RCC 7860 (cell line): ENCODE data around the gene GRIK4.
"Not testable (repeated sequence)": the region's sequence is repeated elsewhere in the genome, so short reads cannot be mapped to it uniquely, and the experiment has no call there.

Source experiments
- DNase-seq: peaks from one replicate; pipeline ENCODE4 v3.0.0-alpha.2; 2015; ENCODE audit warnings: low spot score
- FAIRE-seq: peaks from 2 replicates; lab custom pipeline; 2012; peaks lifted over from hg19 to GRCh38; lab: Jason Lieb, UNC

Gene GRIK4

GRCh38 chr11:120571476-120571875, 59.9 kb downstream of the GRIK4 start:
- FAIRE-seq (no peak), DNase-seq (no peak)

GRCh38 chr11:120573756-120574354, 62.3 kb downstream of the GRIK4 start:
- DNase-seq (no peak), FAIRE-seq (no peak)

- no peak for FAIRE-seq
These were observed 63.3 kb downstream of the GRIK4 start for GRCh38 chr11:120574876-120575275.

GRCh38 chr11:120575461-120575860, 63.9 kb downstream of the GRIK4 start:
- FAIRE-seq: no peak
- no peak for DNase-seq

More at GRCh38 chr11:120574876-120575275, 63.3 kb downstream of the GRIK4 start:
- DNase-seq: no peak

- DNase-seq: no peak
- FAIRE-seq: no peak
These were observed 65.1 kb downstream of the GRIK4 start for GRCh38 chr11:120576606-120577005.

- no peak for DNase-seq
These were observed 65.5 kb downstream of the GRIK4 start for GRCh38 chr11:120577041-120577440.

GRCh38 chr11:120577624-120578363, 66.2 kb downstream of the GRIK4 start:
- DNase-seq (no peak), FAIRE-seq (no peak)

More at GRCh38 chr11:120577041-120577440, 65.5 kb downstream of the GRIK4 start:
- no peak for FAIRE-seq

- FAIRE-seq (no peak), DNase-seq (no peak)
These were observed 67.1 kb downstream of the GRIK4 start for GRCh38 chr11:120578596-120579154.

GRCh38 chr11:120579611-120580031, 68.1 kb downstream of the GRIK4 start:
- FAIRE-seq: no peak
- DNase-seq: no peak

- DNase-seq (no peak), FAIRE-seq (no peak)
These were observed 69.8 kb downstream of the GRIK4 start for GRCh38 chr11:120581313-120581712.

GRCh38 chr11:120582535-120582934, 71.0 kb downstream of the GRIK4 start:
- DNase-seq, FAIRE-seq: not testable (repeated sequence)

GRCh38 chr11:120586072-120586471, 74.5 kb downstream of the GRIK4 start:
- no peak for DNase-seq
- no peak for FAIRE-seq

GRCh38 chr11:120586728-120587127, 75.2 kb downstream of the GRIK4 start:
- DNase-seq: no peak
- FAIRE-seq: no peak

- DNase-seq (no peak), FAIRE-seq (no peak)
These were observed 75.8 kb downstream of the GRIK4 start for GRCh38 chr11:120587299-120587698.

GRCh38 chr11:120589376-120589775, 77.8 kb downstream of the GRIK4 start:
- DNase-seq (no peak), FAIRE-seq (no peak)

- DNase-seq (no peak), FAIRE-seq (no peak)
These were observed 78.9 kb downstream of the GRIK4 start for GRCh38 chr11:120590472-120590871.

- DNase-seq (no peak), FAIRE-seq (no peak)
These were observed 83.2 kb downstream of the GRIK4 start for GRCh38 chr11:120594746-120595145.

- DNase-seq (no peak), FAIRE-seq (no peak)
These were observed 84.0 kb downstream of the GRIK4 start for GRCh38 chr11:120595557-120595956.

- no peak for FAIRE-seq
- no peak for DNase-seq
These were observed 86.0 kb downstream of the GRIK4 start for GRCh38 chr11:120597250-120598215.

GRCh38 chr11:120598517-120599257, 87.1 kb downstream of the GRIK4 start:
- no peak for DNase-seq
- no peak for FAIRE-seq
